IPS-18c (cell line): ENCODE results near the gene MTHFD2L.

Source experiments
- H3K4me3 ChIP-seq: 2 replicates; pipeline ENCODE4 v1.7.0; 2013; ENCODE audit warnings: low read depth, mild to moderate bottlenecking, low read length, moderate library complexity; ENCODE audit not compliant: insufficient read depth
- H3K9me3 ChIP-seq: one replicate; pipeline ENCODE4 v1.6.1; 2013; ENCODE audit warnings: mild to moderate bottlenecking, low read length, moderate library complexity; ENCODE audit not compliant: control insufficient read depth, insufficient read depth

MTHFD2L gene

GRCh38 chr4:74157561-74158465, at the start of gene MTHFD2L:
MTHFD2L (plus strand) TSS chr4:74158118; CDS start chr4:74158139, 21 bp downstream.
- Histone ChIP-seq H3K9me3 (no peaks in the 10 kb centered on the region), H3K4me3 (peak within 1 kb of the TSS; percentile 81)

- no peaks in the 10 kb centered on the region for H3K9me3 ChIP-seq
- H3K4me3 ChIP-seq = no peak overlapping the region
Measured at GRCh38 chr4:74108457-74109115, 49.3 kb upstream of the MTHFD2L start.

GRCh38 chr4:74109116-74109869, 48.6 kb upstream of the MTHFD2L start:
- Histone ChIP-seq H3K4me3 (no peak overlapping the region), H3K9me3 (no peaks in the 10 kb centered on the region)

- Histone ChIP-seq H3K9me3 (no peaks in the 10 kb centered on the region), H3K4me3 (no peak overlapping the region)
Measured at GRCh38 chr4:74109870-74110605, 47.9 kb upstream of the MTHFD2L start.

- Histone ChIP-seq H3K4me3 (no peak overlapping the region), H3K9me3 (no peaks in the 10 kb centered on the region)
Measured at GRCh38 chr4:74110670-74111069, 47.2 kb upstream of the MTHFD2L start.

- Histone ChIP-seq H3K4me3 (no peak overlapping the region), H3K9me3 (no peaks in the 10 kb centered on the region)
Measured at GRCh38 chr4:74111306-74111975, 46.5 kb upstream of the MTHFD2L start.

GRCh38 chr4:74111990-74112389, 45.9 kb upstream of the MTHFD2L start:
- no peaks in the 10 kb centered on the region for H3K9me3 ChIP-seq
- no peak overlapping the region for H3K4me3 ChIP-seq

- H3K4me3 ChIP-seq = no peak overlapping the region
Measured at GRCh38 chr4:74112399-74113105, 45.4 kb upstream of the MTHFD2L start.

GRCh38 chr4:74114234-74114633, 43.7 kb upstream of the MTHFD2L start:
- H3K9me3 ChIP-seq = no peaks in the 10 kb centered on the region
- H3K4me3 ChIP-seq = no peak overlapping the region

More at GRCh38 chr4:74112399-74113105, 45.4 kb upstream of the MTHFD2L start:
- H3K9me3 ChIP-seq = no peaks in the 10 kb centered on the region

GRCh38 chr4:74117024-74117534, 40.8 kb upstream of the MTHFD2L start:
- H3K4me3 ChIP-seq = no peak overlapping the region
- H3K9me3 ChIP-seq = no peaks in the 10 kb centered on the region

- Histone ChIP-seq H3K9me3 (no peaks in the 10 kb centered on the region), H3K4me3 (no peak overlapping the region)
Measured at GRCh38 chr4:74118600-74119338, 39.1 kb upstream of the MTHFD2L start.

- no peaks in the 10 kb centered on the region for H3K9me3 ChIP-seq
Measured at GRCh38 chr4:74120086-74120485, 37.8 kb upstream of the MTHFD2L start.

GRCh38 chr4:74121643-74122579, 36.0 kb upstream of the MTHFD2L start:
- no peak overlapping the region for H3K4me3 ChIP-seq

More at GRCh38 chr4:74120086-74120485, 37.8 kb upstream of the MTHFD2L start:
- H3K4me3 ChIP-seq = no peak overlapping the region

GRCh38 chr4:74123065-74123728, 34.7 kb upstream of the MTHFD2L start:
- no peaks in the 10 kb centered on the region for H3K9me3 ChIP-seq
- H3K4me3 ChIP-seq = no peak overlapping the region

More at GRCh38 chr4:74121643-74122579, 36.0 kb upstream of the MTHFD2L start:
- no peaks in the 10 kb centered on the region for H3K9me3 ChIP-seq
